Measurements from ENCODE around the gene CASP9.
A peak's percentile ranks its signal among the peaks of the same experiment; 100 is the strongest.

Gene CASP9

GRCh38 chr1:15524021-15524282 lies at the start of gene CASP9:
Gene CASP9, minus strand, starts transcription at chr1:15524215. Its CDS starts 15 bp downstream, at chr1:15524200.
- DNase-seq (ENCODE audit: low read depth) = no peak

GRCh38 chr1:15573477-15573876 lies 49.5 kb upstream of the CASP9 start:
- DNase-seq (ENCODE audit: low read depth) = no peak

GRCh38 chr1:15571266-15571665 lies 47.3 kb upstream of the CASP9 start:
- no peak for DNase-seq (ENCODE audit: low read depth)

GRCh38 chr1:15570861-15571260 lies 46.8 kb upstream of the CASP9 start:
- DNase-seq (ENCODE audit: low read depth) = no peak

GRCh38 chr1:15568387-15569073 lies 44.5 kb upstream of the CASP9 start:
- DNase-seq (ENCODE audit: low read depth) = no peak

- no peak for DNase-seq (ENCODE audit: low read depth)
Measured at GRCh38 chr1:15559189-15559810, 35.3 kb upstream of the CASP9 start.

- DNase-seq (ENCODE audit: low read depth) = no peak
Measured at GRCh38 chr1:15558516-15558915, 34.5 kb upstream of the CASP9 start.

- DNase-seq (ENCODE audit: low read depth) = no peak
Measured at GRCh38 chr1:15557594-15557993, 33.6 kb upstream of the CASP9 start.

- DNase-seq (ENCODE audit: low read depth) = no peak
Measured at GRCh38 chr1:15557008-15557407, 33.0 kb upstream of the CASP9 start.

- no peak for DNase-seq (ENCODE audit: low read depth)
Measured at GRCh38 chr1:15550573-15550972, 26.6 kb upstream of the CASP9 start.

- no peak for DNase-seq (ENCODE audit: low read depth)
Measured at GRCh38 chr1:15546641-15547040, 22.6 kb upstream of the CASP9 start.

GRCh38 chr1:15543589-15544568 lies 19.9 kb upstream of the CASP9 start:
- DNase-seq (ENCODE audit: low read depth) = no peak

GRCh38 chr1:15543251-15543588 lies 19.2 kb upstream of the CASP9 start:
- no peak for DNase-seq (ENCODE audit: low read depth)

GRCh38 chr1:15542388-15543250 lies 18.6 kb upstream of the CASP9 start:
- no peak for DNase-seq (ENCODE audit: low read depth)

- no peak for DNase-seq (ENCODE audit: low read depth)
Measured at GRCh38 chr1:15541231-15541792, 17.3 kb upstream of the CASP9 start.

- DNase-seq (ENCODE audit: low read depth) = no peak
Measured at GRCh38 chr1:15540186-15540585, 16.2 kb upstream of the CASP9 start.

GRCh38 chr1:15538771-15539170 lies 14.8 kb upstream of the CASP9 start:
- DNase-seq (ENCODE audit: low read depth) = no peak

GRCh38 chr1:15531682-15532081 lies 7.7 kb upstream of the CASP9 start:
- no peak for DNase-seq (ENCODE audit: low read depth)

GRCh38 chr1:15531003-15531402 lies 7.0 kb upstream of the CASP9 start:
- DNase-seq (ENCODE audit: low read depth) = no peak

GRCh38 chr1:15526490-15527339 lies 2.7 kb upstream of the CASP9 start, which contains the start of gene DNAJC16:
Gene DNAJC16, plus strand, starts transcription at chr1:15526848. Its CDS starts 2,258 bp downstream, at chr1:15529106.
- DNase-seq (ENCODE audit: low read depth) = peak; percentile 93

- no peak for DNase-seq (ENCODE audit: low read depth)
Measured at GRCh38 chr1:15526021-15526489, 2.0 kb upstream of the CASP9 start.
